GM18526 (cell line): ENCODE measurements around the gene LDAF1.

Source experiments
- POLR2A ChIP-seq: IDR thresholded peaks from 3 replicates; pipeline ENCODE4 v1.6.1; 2011; ENCODE audit not compliant: insufficient read length; ENCODE audit errors: extremely low read depth

The LDAF1 gene

GRCh38 chr16:21186326-21186691 is 27.8 kb downstream of the LDAF1 start:
- TF ChIP-seq POLR2A = no peak

GRCh38 chr16:21189311-21189710 is 30.8 kb downstream of the LDAF1 start:
- TF ChIP-seq POLR2A = no peak

GRCh38 chr16:21190013-21190412 is 31.5 kb downstream of the LDAF1 start:
- no peak for TF ChIP-seq POLR2A

GRCh38 chr16:21190599-21190998 is 32.1 kb downstream of the LDAF1 start:
- TF ChIP-seq POLR2A = no peak

GRCh38 chr16:21192991-21193390 is 34.5 kb downstream of the LDAF1 start:
- TF ChIP-seq POLR2A = no peak

GRCh38 chr16:21194771-21195301 is 36.4 kb downstream of the LDAF1 start:
- no peak for TF ChIP-seq POLR2A

- no peak for TF ChIP-seq POLR2A
Observed at GRCh38 chr16:21197112-21197511, 38.6 kb downstream of the LDAF1 start.

- TF ChIP-seq POLR2A = no peak
Observed at GRCh38 chr16:21197621-21198020, 39.1 kb downstream of the LDAF1 start.

GRCh38 chr16:21199607-21200218 is 41.2 kb downstream of the LDAF1 start:
- no peak for TF ChIP-seq POLR2A

- TF ChIP-seq POLR2A = no peak
Observed at GRCh38 chr16:21203155-21203797, 44.8 kb downstream of the LDAF1 start.

- no peak for TF ChIP-seq POLR2A
Observed at GRCh38 chr16:21205303-21205702, 46.8 kb downstream of the LDAF1 start.

GRCh38 chr16:21206550-21206949 is 48.1 kb downstream of the LDAF1 start:
- no peak for TF ChIP-seq POLR2A

GRCh38 chr16:21208446-21209230 is 50.2 kb downstream of the LDAF1 start:
- TF ChIP-seq POLR2A = no peak

GRCh38 chr16:21211486-21211885 is 53.0 kb downstream of the LDAF1 start, which contains the start of gene ZP2:
ZP2 (minus strand) TSS chr16:21211574; CDS start chr16:21211547, 27 bp downstream.
- no peak for TF ChIP-seq POLR2A

- TF ChIP-seq POLR2A = no peak
Observed at GRCh38 chr16:21214086-21214485, 55.6 kb downstream of the LDAF1 start.

- TF ChIP-seq POLR2A = no peak
Observed at GRCh38 chr16:21217121-21217520, 58.6 kb downstream of the LDAF1 start.
